Endodermal cell (in vitro differentiated cells): ENCODE data around the gene C1QL2. TPM values are rescaled to one million over a fixed set of nuclear protein-coding genes. Genes with fewer than 3 reads are reported as not detected.

Experiments used
- DNase-seq: peaks from one replicate; pipeline ENCODE4 v3.0.0-alpha.2; 2017
- H3K27ac ChIP-seq: 2 replicates; pipeline ENCODE4 v1.5.1; 2013; ENCODE audit warnings: mild to moderate bottlenecking, low read depth, low read length, moderate library complexity
- H3K27me3 ChIP-seq: 2 replicates; pipeline ENCODE4 v1.6.1; 2013; ENCODE audit warnings: mild to moderate bottlenecking, low read length, moderate library complexity; ENCODE audit not compliant: insufficient read depth, control insufficient read depth, poor library complexity, severe bottlenecking
- H3K36me3 ChIP-seq: 2 replicates; pipeline ENCODE4 v1.7.0; 2013; ENCODE audit warnings: mild to moderate bottlenecking, low read length, moderate library complexity; ENCODE audit not compliant: control insufficient read depth, insufficient read depth
- H3K4me1 ChIP-seq: one replicate; pipeline ENCODE4 v1.7.0; 2013; ENCODE audit warnings: low read length; ENCODE audit not compliant: control insufficient read depth, insufficient read depth
- H3K4me3 ChIP-seq: 2 replicates; pipeline ENCODE4 v1.5.1; 2013; ENCODE audit warnings: mild to moderate bottlenecking, low read length, moderate library complexity
- H3K9ac ChIP-seq: 2 replicates; pipeline ENCODE4 v1.6.1; 2013; ENCODE audit warnings: mild to moderate bottlenecking, low read length, moderate library complexity; ENCODE audit not compliant: poor library complexity, severe bottlenecking; ENCODE audit errors: extremely low read depth
- H3K9me3 ChIP-seq: 2 replicates; pipeline ENCODE4 v1.6.1; 2013; ENCODE audit warnings: mild to moderate bottlenecking, low read length, moderate library complexity; ENCODE audit not compliant: control insufficient read depth
- H3K27ac Mint-ChIP-seq: 2 replicates; pipeline ENCODE4 v1.8.0; 2020; ENCODE audit warnings: mixed read lengths
- H3K27me3 Mint-ChIP-seq: 2 replicates; pipeline ENCODE4 v1.8.0; 2021; ENCODE audit warnings: mild to moderate bottlenecking, mixed read lengths; ENCODE audit not compliant: insufficient read depth
- H3K36me3 Mint-ChIP-seq: 2 replicates; pipeline ENCODE4 v1.8.0; 2020; ENCODE audit warnings: low read depth, mixed read lengths
- H3K4me1 Mint-ChIP-seq: 2 replicates; pipeline ENCODE4 v1.8.0; 2020; ENCODE audit warnings: mixed read lengths
- H3K4me3 Mint-ChIP-seq: 2 replicates; pipeline ENCODE4 v1.8.0; 2020; ENCODE audit warnings: mild to moderate bottlenecking, moderate library complexity, mixed read lengths
- H3K9me3 Mint-ChIP-seq: 2 replicates; pipeline ENCODE4 v1.8.0; 2020; ENCODE audit warnings: mild to moderate bottlenecking, mixed read lengths
- CTCF ChIP-seq: fragments of 200-600 bp; sonication (generic); conservative IDR thresholded peaks from 2 replicates; pipeline ENCODE4 v1.5.0; 2021; ENCODE audit warnings: antibody characterized with exemption, mild to moderate bottlenecking
- whole genome bisulfite sequencing, 2 experiments: methylation state at CpG; one replicate each; pipeline versions ENCODE4 v1.1.5 to v1.1.7; 2013; ENCODE audit warnings: missing lambda C conversion rate in 2 of 2, mixed read lengths in 1 of 2; ENCODE audit not compliant: insufficient coverage in 1 of 2, insufficient read length in 1 of 2; 5-methylcytosine and 5-hydroxymethylcytosine counted together
- total RNA-seq, 2 donors: library from RNA; stranded (reverse); fragmentation: NEBNext Ultra II Directional in 1 of 2; extraction: Animal tissue kit (Norgen Biotek cat#: 25700) in 1 of 2; gene quantifications; 2 replicates in 1 of 2; 3 replicates in 1 of 2; pipeline ENCODE4 v1.2.1, GENCODE V29; 2021

Gene C1QL2
- total RNA-seq, 2 donors from 2014 or later: not detected

- H3K4me1 Mint-ChIP-seq: peaks cover 32% of the 10 kb centered on the region
Measured at GRCh38 chr2:119195001-119195400, 36.5 kb upstream of the C1QL2 start.

GRCh38 chr2:119192893-119193292 lies 34.3 kb upstream of the C1QL2 start:
- DNase-seq: no peak
- H3K4me3 ChIP-seq: no peak overlapping the region
- TF ChIP-seq CTCF: no peak
- peaks cover 7% of the 10 kb centered on the region for H3K27me3 Mint-ChIP-seq
- no peak overlapping the region for H3K27ac ChIP-seq
- no peak overlapping the region for H3K4me3 Mint-ChIP-seq
- no peaks in the 10 kb centered on the region for H3K9me3 ChIP-seq
- H3K4me1 Mint-ChIP-seq: peaks cover 20% of the 10 kb centered on the region
- WGBS, 2 experiments: 68 to 81% methylated on average over 4 to 5 of the region's 6 CpGs
- no peaks in the 10 kb centered on the region for H3K27me3 ChIP-seq
- H3K36me3 ChIP-seq: no peaks in the 10 kb centered on the region
- H3K27ac Mint-ChIP-seq: no peak overlapping the region
- no peaks in the 10 kb centered on the region for H3K9me3 Mint-ChIP-seq
- H3K36me3 Mint-ChIP-seq: no peaks in the 10 kb centered on the region
- no peak overlapping the region for H3K9ac ChIP-seq
- H3K4me1 ChIP-seq: peaks cover 11% of the 10 kb centered on the region

More at GRCh38 chr2:119195001-119195400, 36.5 kb upstream of the C1QL2 start:
- TF ChIP-seq CTCF: no peak
- Histone ChIP-seq H3K4me3 (no peak overlapping the region), H3K36me3 (no peaks in the 10 kb centered on the region), H3K9me3 (no peaks in the 10 kb centered on the region), H3K9ac (no peak overlapping the region), H3K27me3 (no peaks in the 10 kb centered on the region), H3K4me1 (peaks cover 25% of the 10 kb centered on the region), H3K27ac (no peak overlapping the region)
- Mint-ChIP-seq H3K4me3 (no peak overlapping the region), H3K27me3 (peaks cover 7% of the 10 kb centered on the region), H3K36me3 (no peaks in the 10 kb centered on the region), H3K9me3 (no peaks in the 10 kb centered on the region), H3K27ac (no peak overlapping the region)
- WGBS, 2 experiments: 89 to 92% methylated on average over 4 to 5 of the region's 5 CpGs
- no peak for DNase-seq

- TF ChIP-seq CTCF: no peak
- WGBS, 2 experiments: 80 to 85% methylated on average over 7 to 8 of the region's 8 CpGs
- Histone ChIP-seq H3K36me3 (no peaks in the 10 kb centered on the region), H3K27ac (no peak overlapping the region), H3K27me3 (no peaks in the 10 kb centered on the region), H3K4me3 (no peak overlapping the region), H3K9me3 (no peaks in the 10 kb centered on the region), H3K4me1 (peaks cover 4% of the 10 kb centered on the region), H3K9ac (no peak overlapping the region)
- Mint-ChIP-seq H3K27ac (no peak overlapping the region), H3K4me1 (no peaks in the 10 kb centered on the region), H3K9me3 (no peaks in the 10 kb centered on the region), H3K4me3 (no peak overlapping the region), H3K27me3 (peaks cover 5% of the 10 kb centered on the region), H3K36me3 (no peaks in the 10 kb centered on the region)
- no peak for DNase-seq
Measured at GRCh38 chr2:119190321-119191111, 32.0 kb upstream of the C1QL2 start.
